B cell (primary cell): ENCODE data around the gene CELF2.

Experiments used
- CTCF ChIP-seq: fragments of 200-600 bp; IDR thresholded peaks from one replicate; pipeline ENCODE4 v1.8.0; 2022; ENCODE audit warnings: antibody characterized with exemption, mild to moderate bottlenecking
- EZH2 ChIP-seq: IDR thresholded peaks from 2 replicates; pipeline ENCODE4 v1.6.1; 2012; ENCODE audit warnings: borderline replicate concordance, low read depth, mild to moderate bottlenecking, moderate library complexity, low read length; ENCODE audit not compliant: insufficient read depth, poor library complexity, severe bottlenecking

GRCh38 chr10:11357439-11357838 lies 339.8 kb downstream of the CELF2 start:
- no peak for TF ChIP-seq CTCF
- TF ChIP-seq EZH2 = no peak
